ENCODE measurements around the gene STX1A.

- TF ChIP-seq CREB5 (CRISPR knock-in tag; IDR thresholded peaks at IDR 0.05; ENCODE audit: low read depth) (no peak), ZFP30 (CRISPR knock-in tag; IDR thresholded peaks at IDR 0.05) (no peak), OSR1 (CRISPR knock-in tag; IDR thresholded peaks at IDR 0.05) (no peak), ZNF565 (CRISPR knock-in tag; conservative IDR thresholded peaks at IDR 0.05; ENCODE audit: low read depth) (no peak), ISL1 (CRISPR knock-in tag; IDR thresholded peaks at IDR 0.05) (no peak), CSRNP3 (CRISPR knock-in tag; IDR thresholded peaks at IDR 0.05) (no peak), SNAI2 (CRISPR knock-in tag; IDR thresholded peaks at IDR 0.05) (no peak), ZC3H10 (CRISPR knock-in tag; IDR thresholded peaks at IDR 0.05) (no peak), PATZ1 (CRISPR knock-in tag; IDR thresholded peaks at IDR 0.05; ENCODE audit: borderline replicate concordance) (no peak), BACH2 (CRISPR knock-in tag; IDR thresholded peaks at IDR 0.05; ENCODE audit: borderline replicate concordance) (no peak), ZFP3 (CRISPR knock-in tag; IDR thresholded peaks at IDR 0.05) (no peak), ESRRG (CRISPR knock-in tag; IDR thresholded peaks at IDR 0.05) (no peak), RARB (CRISPR knock-in tag; IDR thresholded peaks at IDR 0.05) (no peak)
These were observed 23.1 kb downstream of the STX1A start for GRCh38 chr7:73696372-73696771.

Data from SK-N-SH treated with all-trans-retinoic acid at 6 μM for 48 hours (cell line).